22Rv1 (cell line): ENCODE measurements around the gene TCL1A.
"Not testable (repeated sequence)": the region's sequence is repeated elsewhere in the genome, so short reads cannot be mapped to it uniquely, and the experiment has no call there.

Source experiments
- H3K27ac ChIP-seq: fragments of 450-650 bp; 2 replicates; pipeline ENCODE4 v1.5.1; 2017
- ZFX ChIP-seq: fragments of 450-650 bp; IDR thresholded peaks from 2 replicates; pipeline ENCODE4 v1.6.1; 2017; ENCODE audit warnings: antibody characterized with exemption, borderline replicate concordance
- TF ChIP-seq, protein P1 (sequence below): fragments of 450-650 bp; IDR thresholded peaks from 2 replicates; pipeline ENCODE4 v1.5.1; 2017; ENCODE audit warnings: mild to moderate bottlenecking

TCL1A gene

GRCh38 chr14:95756127-95756526 is 42.2 kb upstream of the TCL1A start:
- no peak for TF ChIP-seq ZFX
- TF ChIP-seq, protein P1, sequence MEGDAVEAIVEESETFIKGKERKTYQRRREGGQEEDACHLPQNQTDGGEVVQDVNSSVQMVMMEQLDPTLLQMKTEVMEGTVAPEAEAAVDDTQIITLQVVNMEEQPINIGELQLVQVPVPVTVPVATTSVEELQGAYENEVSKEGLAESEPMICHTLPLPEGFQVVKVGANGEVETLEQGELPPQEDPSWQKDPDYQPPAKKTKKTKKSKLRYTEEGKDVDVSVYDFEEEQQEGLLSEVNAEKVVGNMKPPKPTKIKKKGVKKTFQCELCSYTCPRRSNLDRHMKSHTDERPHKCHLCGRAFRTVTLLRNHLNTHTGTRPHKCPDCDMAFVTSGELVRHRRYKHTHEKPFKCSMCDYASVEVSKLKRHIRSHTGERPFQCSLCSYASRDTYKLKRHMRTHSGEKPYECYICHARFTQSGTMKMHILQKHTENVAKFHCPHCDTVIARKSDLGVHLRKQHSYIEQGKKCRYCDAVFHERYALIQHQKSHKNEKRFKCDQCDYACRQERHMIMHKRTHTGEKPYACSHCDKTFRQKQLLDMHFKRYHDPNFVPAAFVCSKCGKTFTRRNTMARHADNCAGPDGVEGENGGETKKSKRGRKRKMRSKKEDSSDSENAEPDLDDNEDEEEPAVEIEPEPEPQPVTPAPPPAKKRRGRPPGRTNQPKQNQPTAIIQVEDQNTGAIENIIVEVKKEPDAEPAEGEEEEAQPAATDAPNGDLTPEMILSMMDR, result no peak
- H3K27ac ChIP-seq, result no peak overlapping the region

DNA sequence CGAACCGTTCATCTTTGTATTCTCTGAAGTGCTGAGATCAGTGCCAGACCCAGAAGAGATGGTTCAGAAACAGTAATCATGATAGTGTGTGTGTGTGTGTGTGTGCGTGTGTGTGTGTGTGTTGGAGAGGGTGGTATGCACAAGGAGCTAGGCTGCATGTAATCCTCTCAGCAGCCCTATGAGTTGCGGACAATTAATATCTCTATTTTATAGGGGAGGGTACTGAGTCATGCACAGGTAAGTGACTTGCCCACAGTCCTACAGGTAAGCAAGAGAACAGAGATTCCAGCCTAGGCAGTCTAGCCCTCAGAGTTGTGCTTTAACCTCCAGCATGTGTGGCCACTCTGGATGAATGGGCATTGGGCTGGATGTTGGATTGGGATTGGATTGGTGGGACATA is 27.9 kb upstream of the TCL1A start:
- no peak for TF ChIP-seq ZFX
- TF ChIP-seq, protein P1, result no peak
- peak overlapping the region; percentile 49; the same call in 1 of the 2 replicates for H3K27ac ChIP-seq

GRCh38 chr14:95741038-95741490 is 27.1 kb upstream of the TCL1A start:
- no peak for TF ChIP-seq ZFX
- TF ChIP-seq, protein P1, result no peak
- H3K27ac ChIP-seq, result peak overlapping the region; percentile 49

DNA sequence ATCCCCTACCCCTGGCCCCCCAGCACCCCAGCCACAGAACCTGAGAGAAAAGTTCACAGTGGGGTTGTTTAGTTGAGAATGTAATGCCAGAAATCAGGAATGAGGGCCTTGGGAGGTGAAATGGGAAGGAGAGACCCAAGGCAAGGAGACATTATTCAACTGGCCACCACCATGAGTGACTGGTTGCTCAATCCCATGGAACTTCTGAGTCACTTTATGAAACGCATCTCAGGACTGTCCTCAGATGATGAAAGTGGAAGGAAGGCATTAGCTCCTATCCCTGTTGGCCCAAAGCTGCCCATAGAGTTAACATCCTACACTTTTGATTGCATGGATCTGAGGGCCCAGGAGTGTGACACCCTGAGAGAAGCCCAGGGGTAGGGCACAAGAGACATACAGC is 25.4 kb upstream of the TCL1A start:
- no peak overlapping the region for H3K27ac ChIP-seq
- TF ChIP-seq, protein P1, result no peak
- no peak for TF ChIP-seq ZFX

DNA sequence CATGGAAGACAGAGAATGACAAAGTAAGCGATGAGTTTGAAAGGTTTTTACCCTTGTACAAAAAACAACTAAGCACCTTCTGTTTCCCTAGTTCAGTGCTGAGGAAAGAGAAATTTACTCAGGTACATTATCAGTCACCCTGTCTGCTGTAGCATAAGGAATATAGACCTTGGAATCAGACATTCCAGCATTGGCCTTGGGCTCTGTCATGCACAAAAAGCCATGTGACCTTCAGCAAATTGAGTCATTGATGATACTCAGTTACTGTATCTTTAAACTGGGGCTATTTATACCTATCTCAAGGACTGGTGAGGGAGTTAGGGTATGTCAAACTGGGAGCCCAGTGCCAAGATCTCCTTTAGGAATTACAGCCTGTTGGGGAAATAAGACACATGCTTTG is 19.3 kb upstream of the TCL1A start:
- TF ChIP-seq ZFX, result no peak
- TF ChIP-seq, protein P1, result no peak
- H3K27ac ChIP-seq, result no peak overlapping the region

DNA sequence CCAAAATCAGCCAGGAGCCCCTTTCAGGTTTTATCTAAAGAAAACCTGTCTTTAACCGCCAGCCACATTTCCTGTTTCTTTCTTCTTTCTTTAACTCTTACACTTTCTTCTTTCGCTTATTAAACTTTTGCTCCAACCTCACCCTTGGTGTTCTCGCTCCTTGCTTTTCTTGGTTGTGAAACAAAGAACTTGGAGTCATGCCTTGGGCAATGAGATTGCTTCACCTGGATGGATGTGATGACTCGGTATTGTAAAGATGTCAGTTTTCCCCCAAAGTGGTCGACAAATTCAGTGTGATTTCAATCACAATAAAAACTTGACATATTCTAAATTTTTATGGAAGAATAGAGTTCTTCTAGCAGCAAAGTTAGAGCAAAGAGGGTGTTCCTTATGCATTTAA is 16.2 kb upstream of the TCL1A start:
- TF ChIP-seq, protein P1, result no peak
- TF ChIP-seq ZFX, result no peak
- H3K27ac ChIP-seq, result no peak overlapping the region

DNA sequence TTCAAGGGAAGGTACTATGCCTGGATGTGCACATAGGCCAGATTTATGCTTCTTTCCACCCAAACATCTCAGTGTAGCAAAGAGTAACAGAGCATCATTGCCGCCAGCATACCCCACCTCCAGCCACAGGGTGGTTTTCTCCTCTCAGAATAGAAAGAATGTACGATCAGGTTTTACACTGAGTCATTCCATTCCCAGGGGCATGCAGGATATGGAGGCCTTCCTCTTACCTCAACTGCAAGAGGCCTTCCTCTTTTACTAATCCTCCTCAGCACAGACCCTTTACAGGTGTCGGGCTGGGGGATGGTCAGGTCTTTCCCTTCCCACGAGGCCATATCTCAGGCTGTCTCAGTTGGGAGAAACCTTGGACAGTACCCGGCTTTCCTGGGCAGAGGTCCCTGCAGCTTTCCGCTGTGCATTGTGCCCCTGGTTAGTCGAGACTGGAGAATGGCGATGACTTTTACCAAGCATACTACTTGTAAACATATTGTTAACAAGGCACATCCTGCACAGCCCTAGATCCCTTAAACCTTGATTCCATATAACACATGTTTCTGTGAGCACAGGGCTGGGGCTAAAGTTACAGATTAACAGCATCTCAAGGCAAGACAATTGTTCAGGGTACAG is 15.6 kb upstream of the TCL1A start:
- not testable (repeated sequence) for H3K27ac ChIP-seq

DNA sequence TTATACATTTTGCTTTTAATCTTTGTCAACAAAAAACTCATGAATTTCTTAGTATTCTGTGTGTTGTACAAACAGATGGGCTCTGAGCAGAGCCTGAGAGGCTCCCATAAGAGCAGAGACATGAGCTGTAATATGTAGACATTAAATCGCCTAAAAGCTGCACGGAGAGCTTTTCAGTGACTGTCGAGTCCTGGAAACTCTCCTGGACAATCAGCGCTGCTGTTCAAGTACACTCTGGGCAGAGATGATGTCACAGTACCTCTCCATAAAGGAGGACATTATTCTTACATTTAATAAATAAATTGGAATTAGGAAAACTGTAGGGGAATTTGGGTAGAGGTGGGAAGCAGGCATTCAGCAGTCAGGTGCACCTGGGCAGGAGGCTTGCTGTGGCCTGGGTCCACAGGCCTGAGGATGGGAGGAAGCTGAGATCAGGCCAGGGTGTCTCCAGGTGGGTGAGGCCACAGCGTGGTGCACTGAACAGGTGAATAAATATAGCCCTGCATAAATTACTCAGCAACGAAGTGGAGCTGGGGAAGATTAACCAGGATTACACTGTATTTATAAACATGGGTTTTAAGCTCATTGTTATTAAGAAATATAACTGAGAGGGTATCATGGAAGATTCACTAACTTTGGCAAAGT is 13.3 kb upstream of the TCL1A start:
- TF ChIP-seq, protein P1, result no peak
- TF ChIP-seq ZFX, result no peak
- no peak overlapping the region for H3K27ac ChIP-seq
